Measurements from ENCODE around the gene CTNNA1. TPM values are rescaled to one million over a fixed set of nuclear protein-coding genes. Genes with fewer than 3 reads are reported as not detected.

CTNNA1 gene
- polyA plus RNA-seq, 3 donors: 56.6 to 84.5 (median 66.2) TPM

- Histone ChIP-seq H3K27me3 (ENCODE audit: control insufficient read depth in 2 of 2, insufficient read depth in 2 of 2, low read length in 2 of 2) (no peaks in the 10 kb centered on the region), H3K27ac (ENCODE audit: low read depth in 1 of 2, low read length in 2 of 2) (no peak overlapping the region), H3K9ac (ENCODE audit: insufficient read depth, low read length, poor library complexity, severe bottlenecking) (no peak overlapping the region), H4K20me1 (ENCODE audit: insufficient read depth, low read length) (no peaks in the 10 kb centered on the region), H3K4me1 (ENCODE audit: control insufficient read depth in 1 of 2, insufficient read depth in 2 of 2, low read length in 2 of 2) (peaks cover 6% of the 10 kb centered on the region in 2 donors), H3K79me2 (ENCODE audit: insufficient read depth, low read length) (no peaks in the 10 kb centered on the region), H3K36me3 (replicated peaks in 1 of 2; ENCODE audit: control insufficient read depth in 1 of 2, insufficient read depth in 2 of 2, low read length in 2 of 2) (peaks cover 4 to 8% of the 10 kb centered on the region in 2 donors), H3K4me2 (replicated peaks; ENCODE audit: extremely low read depth, low read length, poor library complexity, severe bottlenecking) (no peak overlapping the region), H3K9me3 (replicated peaks in 1 of 2; ENCODE audit: control insufficient read depth in 1 of 2, insufficient read depth in 1 of 2, low read length in 2 of 2) (no peaks in the 10 kb centered on the region), H3K4me3 (replicated peaks in 1 of 3; ENCODE audit: low read depth in 2 of 3, low read length in 3 of 3) (no peak overlapping the region), H2AFZ (ENCODE audit: insufficient read depth, low read depth, low read length, poor library complexity, severe bottlenecking) (no peak overlapping the region)
- no peak for DNase-seq
- peaks cover 0 to 3% (median 0%) of the 10 kb centered on the region in 3 donors for H3K27me3 Mint-ChIP-seq (ENCODE audit: low read depth in 3 of 3)
- H3K4me1 Mint-ChIP-seq: peaks cover 7% of the 10 kb centered on the region
- H3K4me3 Mint-ChIP-seq: no peak overlapping the region
- no peak overlapping the region for H3K27ac Mint-ChIP-seq
- no peaks in the 10 kb centered on the region for H3K9me3 Mint-ChIP-seq
- peaks cover 4 to 21% of the 10 kb centered on the region in 2 donors for H3K36me3 Mint-ChIP-seq
- TF ChIP-seq CTCF (IDR thresholded peaks at IDR 0.05): no peak
- 93% methylated on average over 2 of the region's 5 CpGs for WGBS (ENCODE audit: insufficient coverage)
- intact Hi-C loops (cut with micrococcal nuclease): no loop called here
Measured at GRCh38 chr5:138960145-138960692, 207.0 kb downstream of the CTNNA1 start.

GRCh38 chr5:138961221-138961620 lies 208.0 kb downstream of the CTNNA1 start:
- Mint-ChIP-seq H3K9me3 (no peaks in the 10 kb centered on the region), H3K4me1 (no peaks in the 10 kb centered on the region), H3K4me3 (no peak overlapping the region), H3K27ac (peak overlapping the region in 2 of 7 donors; percentile 4 to 22), H3K36me3 (peaks cover 4 to 14% of the 10 kb centered on the region in 2 donors), H3K27me3 (ENCODE audit: low read depth in 3 of 3) (peaks cover 0 to 3% (median 0%) of the 10 kb centered on the region in 3 donors)
- Histone ChIP-seq H4K20me1 (ENCODE audit: insufficient read depth, low read length) (no peaks in the 10 kb centered on the region), H3K9ac (ENCODE audit: insufficient read depth, low read length, poor library complexity, severe bottlenecking) (no peak overlapping the region), H3K9me3 (replicated peaks in 1 of 2; ENCODE audit: control insufficient read depth in 1 of 2, insufficient read depth in 1 of 2, low read length in 2 of 2) (no peaks in the 10 kb centered on the region), H3K4me2 (replicated peaks; ENCODE audit: extremely low read depth, low read length, poor library complexity, severe bottlenecking) (no peak overlapping the region), H2AFZ (ENCODE audit: insufficient read depth, low read depth, low read length, poor library complexity, severe bottlenecking) (no peak overlapping the region), H3K4me3 (replicated peaks in 1 of 3; ENCODE audit: low read depth in 2 of 3, low read length in 3 of 3) (no peak overlapping the region), H3K4me1 (ENCODE audit: control insufficient read depth in 1 of 2, insufficient read depth in 2 of 2, low read length in 2 of 2) (no peaks in the 10 kb centered on the region), H3K27ac (ENCODE audit: low read depth in 1 of 2, low read length in 2 of 2) (no peak overlapping the region), H3K36me3 (replicated peaks in 1 of 2; ENCODE audit: control insufficient read depth in 1 of 2, insufficient read depth in 2 of 2, low read length in 2 of 2) (peaks cover 0 to under 1% of the 10 kb centered on the region in 2 donors), H3K79me2 (ENCODE audit: insufficient read depth, low read length) (no peaks in the 10 kb centered on the region), H3K27me3 (ENCODE audit: control insufficient read depth in 2 of 2, insufficient read depth in 2 of 2, low read length in 2 of 2) (no peaks in the 10 kb centered on the region)
- no peak for TF ChIP-seq CTCF (IDR thresholded peaks at IDR 0.05)
- DNase-seq: no peak
- WGBS (ENCODE audit: insufficient coverage): 91% methylated on average over 1 of the region's 1 CpG
- intact Hi-C loops (cut with micrococcal nuclease): no loop called here

Measured in CD14-positive monocyte (primary cell).